Glomerular endothelial cell (primary cell): ENCODE results near the gene B4GALT6. TPM values are rescaled to one million over a fixed set of nuclear protein-coding genes. Genes with fewer than 3 reads are reported as not detected.
A peak's percentile ranks its signal among the peaks of the same experiment; 100 is the strongest.

Source experiments
- DNase-seq: peaks from one replicate; pipeline ENCODE4 v3.0.0-alpha.2; 2011; ENCODE audit warnings: low read depth, low spot score; ENCODE audit errors: extremely low read depth
- total RNA-seq: library from RNA; depleted of rRNA; stranded (reverse); fragments of >200 nt; gene quantifications from 2 replicates; pipeline ENCODE4 v1.2.3, GENCODE V29; 2015

Gene B4GALT6
- total RNA-seq, 1 donor from 2014 or later: 10.2 TPM

DNA sequence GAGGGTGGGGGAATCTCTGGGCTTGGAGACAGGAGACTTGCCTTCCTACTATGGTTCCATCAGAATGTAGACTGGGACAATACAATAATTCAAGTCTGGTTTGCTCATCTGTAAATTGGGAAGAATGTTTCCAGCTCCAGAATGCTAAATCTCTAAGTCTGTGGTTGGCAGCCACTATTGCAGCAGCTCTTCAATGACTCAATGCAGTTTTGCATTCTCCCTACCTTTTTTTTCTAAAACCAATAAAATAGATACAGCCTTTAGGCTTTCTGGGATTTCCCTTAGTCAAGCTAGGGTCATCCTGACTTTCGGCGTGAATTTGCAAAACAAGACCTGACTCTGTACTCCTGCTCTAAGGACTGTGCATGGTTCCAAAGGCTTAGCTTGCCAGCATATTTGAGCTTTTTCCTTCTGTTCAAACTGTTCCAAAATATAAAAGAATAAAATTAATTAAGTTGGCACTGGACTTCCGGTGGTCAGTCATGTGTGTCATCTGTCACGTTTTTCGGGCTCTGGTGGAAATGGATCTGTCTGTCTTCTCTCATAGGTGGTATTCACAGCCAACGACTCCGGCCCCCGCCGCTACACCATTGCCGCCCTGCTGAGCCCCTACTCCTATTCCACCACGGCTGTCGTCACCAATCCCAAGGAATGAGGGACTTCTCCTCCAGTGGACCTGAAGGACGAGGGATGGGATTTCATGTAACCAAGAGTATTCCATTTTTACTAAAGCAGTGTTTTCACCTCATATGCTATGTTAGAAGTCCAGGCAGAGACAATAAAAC, 86.2 kb downstream of the B4GALT6 start:
- DNase-seq: no peak

DNA sequence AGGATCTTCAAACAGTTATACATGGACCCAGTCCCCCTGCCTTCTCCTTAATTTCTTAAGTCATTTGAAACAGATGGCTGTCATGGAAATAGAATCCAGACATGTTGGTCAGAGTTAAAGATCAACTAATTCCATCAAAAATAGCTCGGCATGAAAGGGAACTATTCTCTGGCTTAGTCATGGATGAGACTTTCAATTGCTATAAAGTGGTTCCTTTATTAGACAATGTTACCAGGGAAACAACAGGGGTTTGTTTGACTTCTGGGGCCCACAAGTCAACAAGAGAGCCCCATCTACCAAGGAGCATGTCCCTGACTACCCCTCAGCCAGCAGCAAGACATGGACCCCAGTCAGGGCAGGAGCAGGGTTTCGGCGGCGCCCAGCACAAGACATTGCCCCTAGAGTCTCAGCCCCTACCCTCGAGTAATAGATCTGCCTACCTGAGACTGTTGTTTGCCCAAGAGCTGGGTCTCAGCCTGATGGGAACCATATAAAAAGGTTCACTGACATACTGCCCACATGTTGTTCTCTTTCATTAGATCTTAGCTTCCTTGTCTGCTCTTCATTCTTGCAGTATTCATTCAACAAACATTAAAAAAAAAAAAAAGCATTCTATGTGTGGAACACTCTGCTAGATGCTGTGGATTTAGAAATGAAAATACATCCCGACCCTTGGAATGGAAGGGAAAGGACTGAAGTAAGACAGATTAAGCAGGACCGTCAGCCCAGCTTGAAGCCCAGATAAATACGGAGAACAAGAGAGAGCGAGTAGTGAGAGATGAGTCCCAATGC, 88.1 kb downstream of the B4GALT6 start:
- no peak for DNase-seq

- DNase-seq: no peak
Observed at GRCh38 chr18:31595121-31595771, 89.1 kb downstream of the B4GALT6 start.

DNA sequence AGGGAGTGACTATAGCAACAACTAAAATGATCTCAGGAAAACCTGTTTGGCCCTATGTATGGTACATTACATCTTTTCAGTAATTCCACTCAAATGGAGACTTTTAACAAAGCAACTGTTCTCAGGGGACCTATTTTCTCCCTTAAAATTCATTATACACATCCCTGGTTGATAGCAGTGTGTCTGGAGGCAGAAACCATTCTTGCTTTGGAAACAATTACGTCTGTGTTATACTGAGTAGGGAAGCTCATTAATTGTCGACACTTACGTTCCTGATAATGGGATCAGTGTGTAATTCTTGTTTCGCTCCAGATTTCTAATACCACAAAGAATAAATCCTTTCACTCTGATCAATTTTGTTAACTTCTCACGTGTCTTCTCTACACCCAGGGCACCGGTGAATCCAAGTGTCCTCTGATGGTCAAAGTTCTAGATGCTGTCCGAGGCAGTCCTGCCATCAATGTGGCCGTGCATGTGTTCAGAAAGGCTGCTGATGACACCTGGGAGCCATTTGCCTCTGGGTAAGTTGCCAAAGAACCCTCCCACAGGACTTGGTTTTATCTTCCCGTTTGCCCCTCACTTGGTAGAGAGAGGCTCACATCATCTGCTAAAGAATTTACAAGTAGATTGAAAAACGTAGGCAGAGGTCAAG, 91.7 kb downstream of the B4GALT6 start:
- no peak for DNase-seq

GRCh38 chr18:31591628-31592027, 92.8 kb downstream of the B4GALT6 start, which contains the start of gene TTR:
Gene TTR, plus strand, starts transcription at chr18:31591877. Its CDS starts 26 bp downstream, at chr18:31591903.
- no peak for DNase-seq

GRCh38 chr18:31591113-31591512, 93.3 kb downstream of the B4GALT6 start:
- no peak for DNase-seq

- DNase-seq: no peak
Observed at GRCh38 chr18:31590570-31590969, 93.8 kb downstream of the B4GALT6 start.

DNA sequence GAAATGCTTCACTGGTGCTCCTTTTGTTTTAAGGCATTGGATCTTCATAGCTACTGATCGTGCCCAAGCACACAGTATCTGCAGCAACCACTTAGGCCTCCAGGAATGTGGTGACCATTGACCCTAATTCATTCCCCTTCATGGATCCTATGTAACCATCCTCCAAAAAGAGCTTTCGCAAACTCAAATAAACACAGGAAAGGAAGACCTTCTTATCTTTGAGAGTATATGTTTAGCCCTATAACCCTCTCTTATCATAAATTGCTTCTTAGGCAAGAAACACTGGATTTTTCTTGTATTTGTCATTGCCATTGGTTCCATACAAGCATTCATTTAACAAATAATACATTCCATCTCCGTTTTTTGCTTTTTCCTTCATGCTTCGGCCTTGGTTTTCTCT, 96.9 kb downstream of the B4GALT6 start:
- no peak for DNase-seq

- DNase-seq: no peak
Observed at GRCh38 chr18:31586616-31587015, 97.8 kb downstream of the B4GALT6 start.

DNA sequence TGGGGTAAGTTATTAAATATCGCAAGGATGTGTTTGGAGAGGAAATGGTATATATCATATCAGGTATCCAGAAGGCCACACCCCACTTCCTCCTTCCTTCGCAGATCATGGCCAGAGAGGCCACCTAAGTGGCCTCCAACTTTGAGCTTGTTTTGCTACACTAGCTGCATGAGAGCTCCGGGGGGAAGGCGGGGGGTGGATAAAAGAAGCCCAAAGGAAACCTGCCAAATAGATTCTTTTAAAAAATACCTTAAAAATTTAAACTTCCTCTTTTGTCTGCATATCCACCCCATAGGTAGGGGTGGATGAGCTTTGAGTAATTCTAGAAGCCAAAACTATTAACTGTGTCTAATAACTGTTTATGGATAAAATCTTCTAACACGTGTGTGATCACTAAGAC, 98.4 kb downstream of the B4GALT6 start:
- DNase-seq: no peak

DNA sequence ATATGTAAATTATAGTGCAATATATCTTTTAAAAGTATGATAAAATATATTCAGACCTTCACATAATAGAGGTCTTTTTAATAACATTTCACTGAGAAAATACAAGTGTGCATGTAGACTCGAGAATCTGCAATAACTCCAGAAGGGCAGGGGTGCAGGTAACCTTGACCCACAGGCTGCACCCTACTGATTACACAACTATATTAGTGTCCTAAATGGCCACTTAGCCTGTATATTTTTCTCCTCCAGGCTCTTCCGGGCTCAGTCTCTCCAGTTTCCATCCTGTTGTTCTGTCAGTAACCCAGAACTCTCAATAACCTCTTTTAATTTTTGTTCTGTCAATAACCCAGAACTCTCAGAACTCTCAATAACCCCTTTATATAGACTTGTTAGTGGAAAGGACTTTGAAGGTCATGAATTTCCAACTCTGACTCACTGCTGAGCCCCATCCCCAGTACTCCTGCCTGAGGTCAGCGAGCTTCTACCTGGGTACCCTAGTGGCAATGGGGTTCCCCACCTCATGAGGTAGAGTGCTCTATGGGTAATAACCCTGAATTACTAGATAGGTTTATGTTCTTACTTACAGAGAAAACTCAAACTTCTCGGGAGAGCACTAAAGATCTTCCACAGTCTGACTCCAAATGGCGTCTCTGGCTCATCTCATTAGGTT, 101.1 kb downstream of the B4GALT6 start:
- DNase-seq: no peak

GRCh38 chr18:31581498-31582197, 102.7 kb downstream of the B4GALT6 start:
- peak; percentile 39 for DNase-seq

DNA sequence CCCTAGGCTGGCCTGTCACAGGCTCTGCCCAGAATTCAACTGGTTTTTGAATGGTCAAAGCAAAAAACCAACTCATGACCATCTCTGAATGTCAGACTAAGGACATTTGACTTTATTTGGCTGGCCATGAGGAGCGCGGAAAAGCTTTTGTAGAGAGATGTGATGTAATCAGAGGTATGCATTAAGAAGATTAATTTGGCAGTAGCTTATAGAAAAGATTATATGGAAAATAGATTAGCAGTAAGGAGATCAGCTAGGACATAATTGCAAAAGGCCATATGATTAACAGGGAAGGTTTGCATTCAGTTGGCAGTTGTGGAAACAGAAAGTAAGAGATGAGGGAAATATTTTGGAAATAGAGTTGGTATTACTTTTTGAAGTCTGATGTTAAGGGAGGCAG, 105.0 kb downstream of the B4GALT6 start:
- DNase-seq: no peak

DNA sequence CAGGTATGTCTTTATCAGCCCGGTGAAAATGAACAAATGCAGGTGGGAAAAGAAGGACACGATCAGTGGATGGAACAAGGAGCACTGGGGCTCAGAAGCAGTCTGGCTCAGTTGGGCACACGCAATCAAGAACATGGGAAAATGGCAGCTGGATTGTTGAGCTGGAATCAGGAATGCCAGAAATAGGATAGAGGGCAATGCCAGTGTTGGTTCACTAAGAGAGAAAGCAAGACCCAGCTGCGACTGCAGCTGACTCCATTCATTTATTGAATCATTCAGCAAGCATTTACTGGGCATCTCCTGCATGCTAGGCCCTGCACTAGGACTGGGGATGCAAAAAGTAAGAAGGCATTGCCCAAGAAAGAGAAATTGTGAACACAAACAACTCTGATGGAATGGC, 106.3 kb downstream of the B4GALT6 start:
- DNase-seq: no peak

- no peak for DNase-seq
Observed at GRCh38 chr18:31577195-31577594, 107.2 kb downstream of the B4GALT6 start.

GRCh38 chr18:31576670-31577069, 107.7 kb downstream of the B4GALT6 start:
- DNase-seq: no peak

- DNase-seq: no peak
Observed at GRCh38 chr18:31575515-31576257, 108.7 kb downstream of the B4GALT6 start.

- no peak for DNase-seq
Observed at GRCh38 chr18:31574359-31574758, 110.0 kb downstream of the B4GALT6 start.
